GM19397 (cell line): ENCODE measurements around the gene AGPS.
A peak's percentile ranks its signal among the peaks of the same experiment; 100 is the strongest.

Experiments used
- ATAC-seq: cut with Tn5 transposase; IDR thresholded peaks from one replicate; pipeline ENCODE4 v1.9.1; 2021; ENCODE audit warnings: mild to moderate bottlenecking, moderate library complexity; ENCODE audit not compliant: unreplicated experiment

The AGPS gene

DNA sequence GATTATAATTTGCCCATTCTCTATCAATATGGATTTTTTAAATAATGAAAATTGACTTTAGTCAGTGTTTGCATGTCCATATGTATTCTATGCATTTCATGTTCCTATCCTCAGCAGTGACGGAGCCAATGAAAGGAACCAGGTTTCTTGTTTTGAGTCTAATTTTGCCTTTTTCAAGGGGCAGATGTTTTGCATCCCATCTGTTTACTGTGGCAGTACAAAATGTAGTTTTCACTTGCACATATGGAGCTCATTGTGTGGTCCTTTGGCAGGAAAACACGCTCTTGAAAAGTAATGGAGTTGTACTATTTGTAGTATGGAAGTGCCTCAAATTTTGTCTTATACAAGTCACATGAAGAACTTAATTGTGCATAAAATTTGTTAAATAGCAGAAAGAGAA lies 127.8 kb downstream of the AGPS start:
- ATAC-seq = no peak

DNA sequence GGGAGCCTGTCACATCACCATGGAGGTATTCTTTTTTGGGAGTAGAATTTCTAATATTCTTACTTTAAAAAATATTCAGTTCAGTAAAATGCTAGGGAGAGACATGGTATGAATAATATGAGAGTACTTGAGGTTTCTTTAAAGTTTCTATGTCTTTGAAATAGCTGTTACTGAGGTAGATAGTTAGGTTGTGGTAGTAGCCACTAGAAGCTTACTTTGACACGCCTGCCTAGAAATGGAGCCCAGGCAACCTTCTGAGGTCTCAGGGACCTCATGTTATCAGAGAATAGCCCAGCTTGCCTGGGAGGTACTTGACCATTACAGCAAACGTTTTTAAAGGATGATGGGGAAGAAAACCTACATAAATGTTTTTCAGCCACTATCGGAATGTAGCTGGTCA lies 131.2 kb downstream of the AGPS start:
- ATAC-seq = no peak

GRCh38 chr2:177525351-177525924 lies 132.9 kb downstream of the AGPS start:
- no peak for ATAC-seq

DNA sequence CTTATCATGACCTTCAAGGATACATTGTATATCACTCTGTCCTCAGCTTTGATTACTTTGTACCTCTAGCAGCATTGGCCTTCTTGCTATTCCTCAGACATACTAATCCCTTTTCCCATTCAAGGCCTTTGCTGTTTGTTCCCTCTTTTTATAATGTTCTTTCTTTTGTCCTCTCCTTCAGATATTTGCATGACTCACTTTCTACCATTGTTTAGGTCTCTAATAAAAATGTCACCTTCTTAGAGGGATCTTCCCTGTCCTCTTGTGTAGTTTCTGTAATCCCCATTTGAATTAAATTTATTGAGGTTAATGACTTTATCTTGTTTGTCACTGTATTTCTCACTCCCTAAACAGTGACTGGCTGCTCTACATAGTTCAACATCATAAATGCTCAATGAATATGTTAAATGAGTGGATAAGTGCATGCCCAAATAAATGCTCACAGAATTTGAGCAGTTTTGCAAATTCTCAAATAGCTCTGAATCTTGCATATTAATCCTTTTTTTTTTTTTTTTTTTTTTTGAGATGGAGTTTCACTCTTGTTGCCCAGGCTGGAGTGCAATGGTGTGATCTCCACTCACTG lies 135.9 kb downstream of the AGPS start:
- no peak for ATAC-seq

DNA sequence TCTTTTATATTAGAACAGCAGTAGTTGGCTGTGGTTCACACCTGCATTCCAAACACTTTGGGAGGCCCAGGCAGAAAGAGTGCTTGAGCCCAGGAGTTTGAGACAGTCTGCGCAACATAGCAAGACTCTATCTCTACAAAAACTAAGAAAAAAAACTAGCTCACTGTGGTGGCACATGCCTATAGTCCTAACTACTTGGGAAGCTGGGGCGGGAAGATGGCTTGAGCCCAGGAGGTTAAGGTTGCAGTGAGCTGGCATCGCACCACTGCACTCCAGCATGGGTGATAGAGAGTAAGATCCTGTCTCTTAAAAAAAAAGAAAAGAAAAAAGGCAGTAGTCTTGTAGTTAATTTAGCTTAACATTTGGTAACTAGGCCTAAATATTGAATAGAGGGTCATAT lies 136.6 kb downstream of the AGPS start:
- ATAC-seq = no peak

GRCh38 chr2:177530561-177530960 lies 138.0 kb downstream of the AGPS start:
- no peak for ATAC-seq

DNA sequence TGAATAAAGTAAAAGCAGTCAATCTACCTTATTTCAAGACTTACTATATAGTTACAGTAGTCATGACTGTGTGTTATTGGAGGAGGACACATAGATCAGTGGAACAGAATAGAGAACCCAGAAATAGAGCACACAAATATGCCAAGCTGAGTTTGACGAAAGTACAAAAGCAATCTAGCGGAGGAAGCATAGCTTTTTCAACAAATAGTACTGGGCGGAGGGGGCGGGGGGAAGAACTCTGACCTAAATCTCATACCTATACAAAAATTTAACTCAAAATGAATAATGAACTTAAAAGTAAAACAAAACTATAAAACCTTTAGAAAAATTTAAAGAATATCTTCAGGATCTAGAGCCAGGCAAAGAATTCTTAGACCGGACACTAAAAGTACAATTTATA lies 139.1 kb downstream of the AGPS start:
- ATAC-seq = no peak

DNA sequence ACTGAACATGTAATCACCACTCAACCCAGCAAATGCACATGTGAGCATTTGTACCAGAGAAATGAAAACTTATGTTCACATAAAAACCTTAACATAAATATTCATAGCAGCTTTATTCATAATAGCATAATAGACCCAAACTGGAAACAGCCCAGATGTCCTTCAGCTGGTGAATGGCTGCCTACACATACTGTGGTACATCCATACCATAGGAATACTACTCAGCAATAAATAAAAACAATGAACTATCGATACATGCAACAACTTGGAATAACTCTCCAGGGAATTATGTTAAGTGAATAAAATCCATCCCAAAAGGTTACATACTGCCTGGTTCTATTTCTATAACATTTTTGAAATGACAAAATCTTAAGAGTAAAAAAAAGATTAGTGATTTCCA lies 140.0 kb downstream of the AGPS start:
- ATAC-seq = no peak

GRCh38 chr2:177533253-177533652 lies 140.7 kb downstream of the AGPS start:
- no peak for ATAC-seq

- ATAC-seq = no peak
These were observed 142.4 kb downstream of the AGPS start for GRCh38 chr2:177535000-177535399.

GRCh38 chr2:177535958-177536504 lies 143.5 kb downstream of the AGPS start:
- ATAC-seq = no peak

- no peak for ATAC-seq
These were observed 144.6 kb downstream of the AGPS start for GRCh38 chr2:177537213-177537612.

DNA sequence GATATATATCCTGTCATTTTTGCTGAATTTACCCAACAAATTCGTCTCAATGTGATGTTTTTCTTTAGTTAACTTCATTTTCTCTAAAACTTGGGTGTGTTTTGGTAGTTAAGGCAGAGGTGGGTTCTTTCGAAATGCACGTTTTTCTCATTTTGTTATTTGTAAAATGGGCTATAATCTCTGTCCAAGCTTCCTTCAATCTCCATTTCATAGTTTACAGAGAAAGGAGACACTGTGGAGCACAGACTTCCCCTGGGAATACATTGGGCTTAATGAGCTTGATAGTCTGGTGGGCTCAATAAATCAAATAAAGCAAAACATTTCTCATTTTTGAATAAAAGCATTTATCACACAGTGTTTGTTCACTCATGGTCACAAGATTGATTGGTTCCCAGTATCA lies 145.1 kb downstream of the AGPS start:
- ATAC-seq = no peak

DNA sequence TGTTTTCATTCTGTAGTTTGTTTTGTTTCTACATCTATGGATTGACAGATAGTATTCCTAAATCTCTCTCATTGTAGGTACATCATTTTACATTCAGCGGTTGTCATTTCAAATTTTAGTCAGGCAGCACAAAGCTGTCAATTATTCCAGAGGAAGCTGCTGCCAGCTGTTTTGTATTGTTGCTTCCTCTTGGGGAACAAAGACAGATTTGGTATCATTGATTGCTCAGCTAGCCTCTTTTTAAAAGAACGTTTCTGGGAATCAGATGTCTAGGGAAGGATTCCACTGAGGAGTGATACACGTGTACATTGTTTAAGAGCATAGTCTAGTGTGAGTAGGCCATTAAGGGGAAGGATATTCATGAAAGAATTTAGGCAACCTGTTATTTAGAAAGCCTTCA lies 145.8 kb downstream of the AGPS start:
- no peak for ATAC-seq

DNA sequence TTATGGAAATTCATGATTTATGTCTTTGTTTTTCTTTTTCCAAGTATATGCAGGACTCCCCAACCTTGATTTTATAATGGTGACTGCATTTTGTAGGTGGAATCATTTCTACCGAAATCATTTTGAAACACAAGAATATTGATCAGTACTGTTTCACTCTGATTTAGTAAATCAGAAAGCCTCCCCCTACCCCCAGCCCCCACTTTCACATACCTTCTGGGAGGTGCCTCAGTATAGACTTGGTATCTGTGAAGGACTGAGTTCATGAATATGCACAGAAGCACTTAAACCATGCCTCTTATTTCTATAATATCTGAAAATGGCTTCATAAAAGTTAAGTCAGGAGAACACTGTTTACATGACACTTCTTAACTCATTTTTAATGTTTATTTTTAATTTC lies 147.7 kb downstream of the AGPS start:
- ATAC-seq = no peak

- ATAC-seq = no peak
These were observed 148.9 kb downstream of the AGPS start for GRCh38 chr2:177541258-177541991.

GRCh38 chr2:177542396-177542795 lies 149.8 kb downstream of the AGPS start:
- no peak for ATAC-seq

- ATAC-seq = no peak
These were observed 150.6 kb downstream of the AGPS start for GRCh38 chr2:177543007-177543760.

DNA sequence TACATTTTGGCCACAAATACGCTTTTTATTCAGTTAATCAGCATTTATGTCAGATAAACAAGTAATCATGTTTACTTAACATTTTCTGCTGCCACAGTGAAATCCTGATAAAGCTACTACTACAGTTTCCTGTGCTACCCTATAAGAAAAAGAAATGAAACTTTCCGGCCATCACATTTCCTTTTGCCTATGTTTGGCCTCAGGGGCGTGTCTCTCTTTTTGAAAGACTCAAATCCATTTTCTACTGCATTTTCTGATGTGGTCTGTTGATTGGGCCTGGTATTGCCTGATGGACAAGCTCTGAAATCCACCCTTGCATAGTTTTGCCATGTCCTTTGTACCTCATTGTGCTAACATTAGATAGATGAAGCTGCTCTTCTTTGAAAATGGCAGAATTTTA lies 152.6 kb downstream of the AGPS start:
- ATAC-seq = no peak

DNA sequence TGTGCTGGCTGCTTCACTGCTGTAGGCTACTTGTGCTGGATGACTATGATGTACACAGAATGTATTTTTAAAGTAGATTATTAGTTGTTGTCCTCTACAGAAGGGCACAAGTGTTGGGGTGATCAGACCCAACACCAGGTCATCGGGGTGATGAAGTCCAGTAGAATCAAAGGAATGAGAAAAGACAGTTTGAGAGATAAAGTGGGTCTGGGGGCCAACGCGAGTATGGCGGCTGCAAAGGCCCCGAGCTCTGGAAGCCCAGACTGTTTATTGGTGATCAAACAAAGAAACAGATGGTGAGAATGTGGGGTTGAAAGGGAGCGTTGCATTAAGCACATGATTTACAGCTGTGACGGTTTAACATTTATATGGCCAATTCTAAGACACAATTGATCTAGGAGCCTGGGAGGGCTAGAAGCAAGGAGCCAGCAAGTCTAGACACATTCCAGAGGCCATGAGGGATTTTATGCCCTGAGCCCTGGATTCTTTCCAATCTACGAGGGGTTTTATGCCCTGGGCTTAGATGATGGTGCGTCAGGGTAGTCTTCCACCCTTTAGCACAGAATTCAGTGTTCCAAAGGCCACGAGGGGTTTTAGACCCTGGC lies 153.5 kb downstream of the AGPS start:
- no peak for ATAC-seq

- ATAC-seq = peak; percentile 89
These were observed 154.5 kb downstream of the AGPS start for GRCh38 chr2:177547122-177547521.
